HG02759 (cell line): ENCODE data around the gene UPK3A.
"Not testable (repeated sequence)": the region's sequence is repeated elsewhere in the genome, so short reads cannot be mapped to it uniquely, and the experiment has no call there.

ENCODE experiments used
- ATAC-seq: cut with Tn5 transposase; IDR thresholded peaks from one replicate; pipeline ENCODE4 v1.9.1; 2021; ENCODE audit warnings: mild to moderate bottlenecking, moderate library complexity; ENCODE audit not compliant: unreplicated experiment

Gene UPK3A

DNA sequence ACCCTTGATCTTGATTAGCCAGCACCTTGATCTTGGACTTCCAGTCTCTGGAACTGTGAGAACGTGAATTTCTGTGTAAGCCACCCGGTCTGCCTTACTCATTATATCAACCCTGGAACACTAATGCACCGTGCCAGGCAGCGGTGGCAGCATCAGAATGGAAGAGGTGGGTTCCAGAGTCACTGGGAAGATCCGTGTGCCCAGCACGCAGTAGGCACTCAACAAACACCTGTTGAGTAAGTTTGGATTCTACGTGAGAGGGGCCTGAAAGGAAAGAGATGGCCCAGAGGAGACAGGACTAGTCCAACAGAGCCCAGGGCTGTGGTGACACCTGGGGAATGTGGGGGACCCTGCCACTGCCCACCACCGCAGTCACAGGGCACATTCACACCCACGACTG, 6.6 kb upstream of the UPK3A start:
- ATAC-seq, result no peak

DNA sequence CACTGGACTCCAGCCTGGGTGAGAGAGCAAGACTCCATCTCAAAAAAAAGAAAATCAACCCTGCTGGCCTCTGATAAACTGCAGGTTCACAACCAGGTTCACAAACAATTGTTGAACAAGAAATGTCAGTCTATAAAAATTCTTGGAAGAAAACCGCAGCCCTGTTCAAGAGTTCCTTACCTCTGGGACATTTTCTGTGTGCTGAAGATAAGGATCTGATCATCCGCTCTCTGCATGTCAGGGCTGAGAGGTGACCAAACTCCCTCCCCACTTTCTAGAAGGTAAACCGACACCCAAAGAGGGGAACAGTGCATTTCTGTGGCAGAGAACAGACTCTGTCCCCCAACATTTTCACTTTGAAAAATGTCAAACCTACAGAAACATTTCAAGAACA, 4.2 kb upstream of the UPK3A start:
- no peak for ATAC-seq

- no peak for ATAC-seq
These were observed 3.7 kb upstream of the UPK3A start for GRCh38 chr22:45281010-45281409.

- ATAC-seq, result no peak
These were observed 712 bp downstream of the UPK3A start for GRCh38 chr22:45285263-45286058.

GRCh38 chr22:45286854-45287551, 2.3 kb downstream of the UPK3A start:
- no peak for ATAC-seq

- ATAC-seq, result no peak
These were observed 5.7 kb downstream of the UPK3A start for GRCh38 chr22:45290410-45290936.

GRCh38 chr22:45291061-45291930, 6.5 kb downstream of the UPK3A start:
- ATAC-seq, result no peak

GRCh38 chr22:45291931-45292290, 7.2 kb downstream of the UPK3A start:
- no peak for ATAC-seq

DNA sequence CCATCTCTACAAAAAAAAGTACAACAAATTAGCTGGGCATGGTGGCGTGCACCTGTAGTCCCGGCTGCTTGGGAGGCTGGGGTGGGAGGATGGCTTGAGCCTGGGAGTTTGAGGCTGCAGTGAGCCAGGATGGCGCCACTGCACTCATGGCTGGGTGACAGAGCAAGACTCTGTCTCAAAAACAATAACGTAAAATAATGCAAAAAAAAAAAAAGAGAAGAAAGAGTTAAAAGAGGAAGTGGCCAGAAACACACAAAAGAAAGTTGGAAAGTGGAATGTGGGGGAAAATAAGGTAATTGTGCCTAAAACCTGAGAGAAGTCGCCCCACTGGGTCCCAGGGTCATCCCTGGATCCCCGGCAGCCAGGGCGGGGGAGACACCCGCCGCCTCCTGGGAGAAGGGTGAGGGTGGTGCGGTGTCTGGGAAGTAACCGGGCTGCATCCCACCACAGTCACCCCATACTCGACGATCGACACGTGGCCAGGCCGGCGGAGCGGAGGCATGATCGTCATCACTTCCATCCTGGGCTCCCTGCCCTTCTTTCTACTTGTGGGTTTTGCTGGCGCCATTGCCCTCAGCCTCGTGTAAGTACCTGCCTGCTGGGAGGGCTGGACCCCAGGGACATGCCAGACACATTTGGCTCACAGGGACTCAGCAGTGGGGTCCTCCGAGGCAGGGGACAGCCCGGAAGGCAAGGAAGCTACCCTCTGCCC, 8.1 kb downstream of the UPK3A start:
- no peak for ATAC-seq

- no peak for ATAC-seq
These were observed 9.3 kb downstream of the UPK3A start for GRCh38 chr22:45294030-45294429.

GRCh38 chr22:45295004-45295403, 10.3 kb downstream of the UPK3A start:
- ATAC-seq, result not testable (repeated sequence)

- ATAC-seq, result no peak
These were observed 10.7 kb downstream of the UPK3A start for GRCh38 chr22:45295492-45295891.

DNA sequence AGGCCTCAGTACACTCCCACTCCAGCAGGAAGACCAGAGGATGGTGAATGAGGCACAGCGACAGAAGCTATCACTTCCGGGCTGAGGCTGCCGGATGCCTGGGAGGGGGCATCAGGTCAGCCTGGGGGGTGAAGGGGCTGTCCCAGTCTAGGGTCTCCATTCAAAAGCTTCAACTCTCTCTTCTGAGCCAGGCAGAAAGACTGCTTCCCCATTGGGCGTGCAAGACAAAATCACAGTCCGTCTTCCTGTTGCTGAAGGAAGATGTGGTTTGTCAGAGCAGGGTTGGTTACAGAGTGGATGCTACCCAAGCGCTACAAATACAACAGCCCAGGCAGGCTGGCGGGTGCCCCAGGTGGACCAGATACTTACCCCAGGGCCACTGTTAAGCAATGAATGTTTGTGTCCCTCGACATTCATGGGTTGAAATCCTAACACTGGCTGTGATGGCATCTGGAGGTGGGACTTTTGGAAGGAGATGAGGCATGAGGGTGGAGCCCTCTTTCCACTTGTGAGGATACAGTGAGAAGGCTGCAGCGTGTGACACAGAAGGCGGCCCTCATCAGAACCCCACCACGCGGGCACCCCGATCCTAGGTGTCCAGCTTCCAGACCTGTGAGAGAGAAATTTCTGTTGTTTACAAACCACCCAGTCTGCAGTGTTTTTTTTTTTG, 12.0 kb downstream of the UPK3A start:
- no peak for ATAC-seq

DNA sequence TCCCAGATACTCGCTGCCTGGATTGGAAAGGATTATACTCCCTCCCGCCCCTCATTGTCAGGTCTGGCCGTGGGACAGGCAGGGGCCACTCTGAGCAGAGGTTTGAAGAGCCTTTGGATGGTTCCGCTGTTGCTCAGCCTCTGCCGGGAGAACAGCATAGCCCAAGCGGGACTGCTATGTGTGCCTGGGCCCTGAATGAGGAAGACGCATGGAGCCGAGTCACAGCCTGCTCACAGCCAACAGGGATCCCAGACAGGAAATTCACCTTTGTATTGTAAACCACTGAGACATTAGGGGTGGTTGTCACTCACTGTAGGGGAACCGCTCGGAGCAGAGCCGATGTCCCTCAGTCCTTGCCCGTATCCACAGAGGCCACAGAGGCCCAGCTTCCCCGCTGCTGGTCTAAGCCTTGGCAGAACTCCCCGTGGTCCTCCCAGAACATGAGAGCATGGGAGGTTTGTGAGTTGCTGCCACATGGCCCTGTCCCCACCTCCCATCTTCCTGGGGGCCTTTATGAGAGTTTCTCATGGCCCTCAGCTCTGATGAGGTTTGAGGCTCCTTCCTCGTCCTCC, 14.3 kb downstream of the UPK3A start:
- no peak for ATAC-seq

GRCh38 chr22:45302751-45303150, 18.0 kb downstream of the UPK3A start:
- ATAC-seq, result no peak

- no peak for ATAC-seq
These were observed 18.4 kb downstream of the UPK3A start for GRCh38 chr22:45303181-45303580.

DNA sequence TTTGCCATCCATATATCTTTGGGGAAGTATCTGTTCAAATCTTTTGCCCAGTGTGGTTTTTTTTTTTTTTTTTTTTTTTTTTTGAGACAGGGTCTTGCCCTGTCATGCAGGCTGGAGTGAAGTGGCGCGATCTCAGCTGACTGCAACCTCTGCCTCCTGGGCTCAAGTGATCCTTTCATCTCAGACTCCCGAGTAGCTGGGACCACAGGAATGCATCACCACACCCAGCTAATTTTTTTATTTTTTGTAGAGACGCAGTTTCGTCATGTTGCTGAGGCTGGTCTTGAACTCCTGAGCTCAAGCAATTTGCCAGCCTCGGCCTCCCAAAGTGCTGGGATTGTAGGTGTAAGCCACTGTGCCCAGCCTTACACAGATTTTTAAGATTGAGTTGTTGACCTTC, 20.2 kb downstream of the UPK3A start:
- no peak for ATAC-seq

- no peak for ATAC-seq
These were observed 20.8 kb downstream of the UPK3A start for GRCh38 chr22:45305456-45306075.

DNA sequence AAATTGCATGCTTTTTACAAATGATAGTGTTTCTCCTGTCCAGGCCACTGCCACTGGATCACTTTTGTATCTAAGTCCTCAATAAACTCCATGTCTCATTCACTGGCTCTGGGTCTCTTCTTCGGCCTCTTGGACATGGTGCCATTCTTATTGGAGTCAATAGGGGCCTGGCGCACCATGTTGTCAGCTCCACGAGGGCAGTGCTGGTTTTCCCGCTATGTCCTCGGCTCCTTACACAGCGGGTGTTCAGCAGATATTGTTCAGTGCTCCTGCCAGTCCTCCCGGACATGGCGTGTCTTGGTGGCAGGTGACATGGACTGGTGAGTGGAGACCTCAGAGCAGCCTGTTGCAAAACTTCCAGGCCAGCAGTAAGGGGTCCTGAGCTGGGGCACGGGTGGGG, 21.4 kb downstream of the UPK3A start:
- ATAC-seq, result no peak
